Placental pericyte (primary cell): Measurements from ENCODE around the gene SLC23A3. TPM values are rescaled to one million over a fixed set of nuclear protein-coding genes. Genes with fewer than 3 reads are reported as not detected.

Experiments used
- total RNA-seq: library from RNA; depleted of rRNA; stranded (reverse); fragments of >200 nt; gene quantifications from 2 replicates; pipeline ENCODE4 v1.2.3, GENCODE V29; 2012

Gene SLC23A3
- total RNA-seq, result 0.57 and 1.1 TPM in 2 replicates

DNA sequence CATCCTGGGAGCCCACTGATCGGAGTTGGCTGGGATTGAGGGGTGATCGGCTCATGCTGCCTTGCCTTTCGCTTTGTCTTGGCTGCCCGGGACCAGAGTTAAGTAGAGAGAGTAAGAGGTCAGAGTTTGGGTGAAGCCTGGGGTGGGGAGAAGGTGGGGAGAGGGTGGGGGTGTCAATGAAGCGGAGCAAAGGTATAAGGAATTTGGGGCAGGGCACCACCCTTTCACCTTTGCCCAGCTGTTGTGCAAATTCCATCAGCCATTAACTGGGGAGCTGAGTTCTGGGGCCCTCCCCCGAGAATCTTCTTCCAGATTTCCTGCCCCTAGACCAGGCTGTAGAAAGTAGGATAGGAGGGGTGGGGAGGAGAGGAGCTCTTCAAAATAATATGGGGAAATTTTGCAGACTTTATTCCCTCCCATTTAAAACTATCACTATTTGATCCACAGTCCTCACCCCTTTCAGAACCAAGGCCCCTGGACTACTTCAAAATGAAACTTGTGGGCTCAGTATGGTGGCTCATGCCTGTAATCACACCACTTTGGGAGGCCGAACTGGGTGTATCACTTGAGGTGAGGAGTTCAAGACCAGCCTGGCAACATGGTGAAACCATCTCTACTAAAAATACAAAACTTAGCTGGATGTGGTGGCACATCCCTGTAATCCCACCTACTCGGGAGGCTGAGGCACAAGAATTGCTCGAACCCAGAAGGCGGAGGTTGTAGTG lies at the start of gene SLC23A3:
Gene SLC23A3 (minus strand): TSS at position 100 of the 725 bp plus-strand sequence. CDS start 45 bp downstream, at position 55.

GRCh38 chr2:219218732-219219701 lies 49.2 kb upstream of the SLC23A3 start, which contains the start of gene ABCB6:
TSS of gene ABCB6 (minus strand) at chr2:219218958. CDS start at chr2:219218673, 285 bp downstream.

GRCh38 chr2:219206328-219207133 lies 36.7 kb upstream of the SLC23A3 start, which contains the start of gene ZFAND2B:
TSS of gene ZFAND2B (plus strand) at chr2:219206782. CDS start at chr2:219206988, 206 bp downstream.

GRCh38 chr2:219177552-219178376 lies 7.9 kb upstream of the SLC23A3 start, which contains the start of gene RETREG2:
TSS of gene RETREG2 (plus strand) at chr2:219178275. CDS start at chr2:219178353, 78 bp downstream.

GRCh38 chr2:219176818-219177551 lies 7.2 kb upstream of the SLC23A3 start, which contains the start of gene CNPPD1:
TSS of gene CNPPD1 (minus strand) at chr2:219176925. CDS start at chr2:219176828, 97 bp downstream.

GRCh38 chr2:219160186-219161017 lies 9.4 kb downstream of the SLC23A3 start, which contains the start of gene NHEJ1:
TSS of gene NHEJ1 (minus strand) at chr2:219160815. CDS start at chr2:219158362, 2,453 bp downstream.

Other genes with a start within 250 kb of the SLC23A3 start
- not detected in 2 replicates for gene CDK5R2, start 210.4 kb downstream of the SLC23A3 start, total RNA-seq
- gene FEV, start 184.8 kb downstream of the SLC23A3 start, total RNA-seq, result not detected in 2 replicates
- not detected in 2 replicates for gene CRYBA2, start 176.6 kb downstream of the SLC23A3 start, total RNA-seq
- gene CFAP65, start 128.5 kb downstream of the SLC23A3 start, total RNA-seq, result not detected in 2 replicates
- under 0.01 TPM in 1 of 2 replicates, not detected in the other for gene IHH, start 109.1 kb downstream of the SLC23A3 start, total RNA-seq
- 18.6 and 18.9 TPM in 2 replicates for gene NHEJ1, start 9.2 kb downstream of the SLC23A3 start, total RNA-seq
- gene CNPPD1, start 6.9 kb upstream of the SLC23A3 start, total RNA-seq, result 20.9 and 36.8 TPM in 2 replicates
- 74.7 and 81.0 TPM in 2 replicates for gene RETREG2, start 8.2 kb upstream of the SLC23A3 start, total RNA-seq
- gene ZFAND2B, start 36.8 kb upstream of the SLC23A3 start, total RNA-seq, result 20.8 and 32.2 TPM in 2 replicates
- 22.3 and 24.8 TPM in 2 replicates for gene ABCB6, start 48.9 kb upstream of the SLC23A3 start, total RNA-seq
- gene ATG9A, start 59.6 kb upstream of the SLC23A3 start, total RNA-seq, result 56.9 and 74.0 TPM in 2 replicates
- 19.2 and 23.9 TPM in 2 replicates for gene ANKZF1, start 59.8 kb upstream of the SLC23A3 start, total RNA-seq
- 15.2 and 23.4 TPM in 2 replicates for gene GLB1L, start 75.4 kb upstream of the SLC23A3 start, total RNA-seq
- 37.4 and 59.1 TPM in 2 replicates for gene STK16, start 75.5 kb upstream of the SLC23A3 start, total RNA-seq
- gene TUBA4B, start 83.2 kb upstream of the SLC23A3 start, total RNA-seq, result not detected in 2 replicates
- 7.0 and 31.6 TPM in 2 replicates for gene TUBA4A, start 83.9 kb upstream of the SLC23A3 start, total RNA-seq
- 27.8 and 39.0 TPM in 2 replicates for gene DNAJB2, start 109.3 kb upstream of the SLC23A3 start, total RNA-seq
- gene PTPRN, start 139.4 kb upstream of the SLC23A3 start, total RNA-seq, result 0.88 and 7.9 TPM in 2 replicates
- gene RESP18, start 162.7 kb upstream of the SLC23A3 start, total RNA-seq, result not detected in 2 replicates
- 64.0 and 76.8 TPM in 2 replicates for gene DNPEP, start 217.9 kb upstream of the SLC23A3 start, total RNA-seq
- 0.29 and 7.2 TPM in 2 replicates for gene DES, start 248.3 kb upstream of the SLC23A3 start, total RNA-seq